ENCODE data around the gene GPR85. TPM values are rescaled to one million over a fixed set of nuclear protein-coding genes. Genes with fewer than 3 reads are reported as not detected.

The GPR85 gene
- total RNA-seq, 1 experiment from 2014 or later: 0.61 TPM

GRCh38 chr7:113084496-113085172 lies 2.0 kb downstream of the GPR85 start:
- Mint-ChIP-seq H3K27me3 (ENCODE audit: insufficient read depth, unreplicated experiment) (peaks cover 11% of the 10 kb centered on the region), H3K4me3 (ENCODE audit: unreplicated experiment) (no peak overlapping the region), H3K27ac (ENCODE audit: low read depth, unreplicated experiment) (no peak overlapping the region), H3K4me1 (ENCODE audit: insufficient read depth, unreplicated experiment) (no peaks in the 10 kb centered on the region), H3K9me3 (ENCODE audit: unreplicated experiment) (no peaks in the 10 kb centered on the region), H3K36me3 (ENCODE audit: insufficient read depth, unreplicated experiment) (no peaks in the 10 kb centered on the region)
- BruUV-seq (replicated peaks): no TSS peak
- no peak for TF ChIP-seq CTCF (IDR thresholded peaks at IDR 0.05; ENCODE audit: unreplicated experiment)
- CTCF ChIA-PET: interaction anchor here (0.6 to 0.7 kb wide), 2 partner anchors 75 to 88 kb away, joined by 3 to 5 read pairs; no protein-coding TSS in a partner anchor
- DNase-seq (ENCODE audit: unreplicated experiment): no peak
- intact Hi-C loops (cut with micrococcal nuclease): no loop called here
- POLR2A ChIA-PET: interaction anchor here (0.7 kb wide), 1 partner anchor 33 kb away, joined by 3 read pairs; the partner anchor contains the start of gene SMIM30

GRCh38 chr7:113083816-113084495 lies 2.7 kb downstream of the GPR85 start:
- H3K27ac Mint-ChIP-seq (ENCODE audit: low read depth, unreplicated experiment): no peak overlapping the region
- peaks cover 11% of the 10 kb centered on the region for H3K27me3 Mint-ChIP-seq (ENCODE audit: insufficient read depth, unreplicated experiment)
- no peaks in the 10 kb centered on the region for H3K9me3 Mint-ChIP-seq (ENCODE audit: unreplicated experiment)
- ChIA-PET CTCF (no interaction called here), POLR2A (no interaction called here)
- H3K4me1 Mint-ChIP-seq (ENCODE audit: insufficient read depth, unreplicated experiment): no peaks in the 10 kb centered on the region
- H3K36me3 Mint-ChIP-seq (ENCODE audit: insufficient read depth, unreplicated experiment): no peaks in the 10 kb centered on the region
- intact Hi-C loops (cut with micrococcal nuclease): no loop called here
- no TSS peak for BruUV-seq (replicated peaks)
- no peak for TF ChIP-seq CTCF (IDR thresholded peaks at IDR 0.05; ENCODE audit: unreplicated experiment)
- H3K4me3 Mint-ChIP-seq (ENCODE audit: unreplicated experiment): no peak overlapping the region
- no peak for DNase-seq (ENCODE audit: unreplicated experiment)

GRCh38 chr7:113083132-113083815 lies 3.4 kb downstream of the GPR85 start:
- Mint-ChIP-seq H3K4me3 (ENCODE audit: unreplicated experiment) (no peak overlapping the region), H3K36me3 (ENCODE audit: insufficient read depth, unreplicated experiment) (no peaks in the 10 kb centered on the region), H3K27me3 (ENCODE audit: insufficient read depth, unreplicated experiment) (peaks cover 11% of the 10 kb centered on the region), H3K9me3 (ENCODE audit: unreplicated experiment) (no peaks in the 10 kb centered on the region), H3K4me1 (ENCODE audit: insufficient read depth, unreplicated experiment) (no peaks in the 10 kb centered on the region), H3K27ac (ENCODE audit: low read depth, unreplicated experiment) (no peak overlapping the region)
- BruUV-seq (replicated peaks): no TSS peak
- ChIA-PET CTCF (no interaction called here), POLR2A (no interaction called here)
- DNase-seq (ENCODE audit: unreplicated experiment): no peak
- no peak for TF ChIP-seq CTCF (IDR thresholded peaks at IDR 0.05; ENCODE audit: unreplicated experiment)
- intact Hi-C loops (cut with micrococcal nuclease): no loop called here

GRCh38 chr7:113078331-113078730 lies 8.3 kb downstream of the GPR85 start:
- Mint-ChIP-seq H3K27ac (ENCODE audit: low read depth, unreplicated experiment) (no peak overlapping the region), H3K9me3 (ENCODE audit: unreplicated experiment) (no peaks in the 10 kb centered on the region), H3K4me3 (ENCODE audit: unreplicated experiment) (no peak overlapping the region), H3K27me3 (ENCODE audit: insufficient read depth, unreplicated experiment) (no peaks in the 10 kb centered on the region), H3K36me3 (ENCODE audit: insufficient read depth, unreplicated experiment) (no peaks in the 10 kb centered on the region), H3K4me1 (ENCODE audit: insufficient read depth, unreplicated experiment) (no peaks in the 10 kb centered on the region)
- CTCF ChIA-PET: no interaction called here
- no peak for DNase-seq (ENCODE audit: unreplicated experiment)
- BruUV-seq (replicated peaks): no TSS peak
- intact Hi-C loops (cut with micrococcal nuclease): no loop called here
- POLR2A ChIA-PET: no interaction called here
- no peak for TF ChIP-seq CTCF (IDR thresholded peaks at IDR 0.05; ENCODE audit: unreplicated experiment)

Data from MCF 10A (cell line).